HCT116 (cell line): ENCODE results near the gene VASN. TPM values are rescaled to one million over a fixed set of nuclear protein-coding genes. Genes with fewer than 3 reads are reported as not detected.

ENCODE experiments used
- ATAC-seq: fragments of 200-7000 bp; cut with Tn5 transposase; 2 replicates; pipeline ENCODE4 v1.9.1; 2020; ENCODE audit warnings: mild to moderate bottlenecking, moderate library complexity
- BruUV-seq: library from RNA; stranded (reverse); fragments of 400-500 nt; replicated peaks from 2 replicates; lab custom pipeline; 2021; lab: Mats Ljungman, UMichigan
- CTCF ChIA-PET: fragments of 300-600 bp; sonication (Branson Sonifier 250); formaldehyde crosslinking; loops from one replicate; lab custom pipeline; 2021; ENCODE audit warnings: antibody characterized with exemption; lab: Charles Lee
- POLR2A ChIA-PET: fragments of 300-600, 350-600 bp; sonication (Branson Sonifier 250); formaldehyde crosslinking; loops from one replicate; lab custom pipeline; 2021; ENCODE audit warnings: antibody characterized with exemption; lab: Charles Lee
- RAD21 ChIA-PET, 2 experiments: fragments of 300-600 bp; sonication (Branson Sonifier 250); formaldehyde crosslinking; loops; one replicate each; lab custom pipeline; 2023; ENCODE audit warnings: low total read pairs in 2 of 2; ENCODE audit not compliant: uncharacterized antibody in 2 of 2, unreplicated experiment in 2 of 2, low non-redundant PET in 1 of 2; lab: Charles Lee
- DNase-seq: peaks from one replicate; pipeline ENCODE4 v3.0.0-alpha.2; 2010; ENCODE audit warnings: low read depth, low spot score
- H2AFZ ChIP-seq: fragments of 200-600 bp; shearing (Covaris generic), sonication (generic); 2 replicates; pipeline ENCODE4 v1.6.1; 2017; ENCODE audit warnings: low read depth, mixed run types, mixed read lengths, antibody characterized with exemption, low read length; ENCODE audit not compliant: poor library complexity, severe bottlenecking
- H3K27ac ChIP-seq: 2 replicates; pipeline ENCODE4 v1.5.1; 2012; ENCODE audit warnings: low read depth, low read length
- H3K27me3 ChIP-seq: fragments of 200-600 bp; sonication (generic); 2 replicates; pipeline ENCODE4 v1.6.1; 2016; ENCODE audit warnings: mixed run types, low read length, mixed read lengths; ENCODE audit not compliant: insufficient read depth
- H3K36me3 ChIP-seq, 2 experiments: fragments of 200-500 bp in 1 of 2; fragments of 200-600 bp in 1 of 2; sonication (Bioruptor generic) in 1 of 2; sonication (generic) in 1 of 2; 2 replicates each; pipeline versions ENCODE4 v1.5.1 to v1.6.1; 2014 to 2016; ENCODE audit warnings: low read length in 2 of 2, inconsistent platforms in 1 of 2, mixed read lengths in 1 of 2, mixed run types in 1 of 2; ENCODE audit not compliant: insufficient read depth in 2 of 2, control insufficient read depth in 1 of 2
- H3K4me1 ChIP-seq, 2 experiments: fragments of 200-600 bp in 1 of 2; sonication (generic) in 1 of 2; 2 replicates each; pipeline versions ENCODE4 v1.5.1 to v1.6.1; 2012 to 2017; ENCODE audit warnings: low read length in 2 of 2, inconsistent platforms in 1 of 2, mild to moderate bottlenecking in 1 of 2, mixed read lengths in 1 of 2, mixed run types in 1 of 2, moderate library complexity in 1 of 2; ENCODE audit not compliant: insufficient read depth in 2 of 2, control insufficient read depth in 1 of 2
- H3K4me2 ChIP-seq: fragments of 200-600 bp; sonication (generic); 2 replicates; pipeline ENCODE4 v1.6.1; 2017; ENCODE audit warnings: mixed run types, low read length, mixed read lengths
- H3K4me3 ChIP-seq, 2 experiments: fragments of 200-600 bp in 1 of 2; sonication (generic) in 1 of 2; replicated peaks in 1 of 2; 2 replicates each; pipeline ENCODE4 v1.5.1; 2011 to 2016; ENCODE audit warnings: low read length in 2 of 2, control low read depth in 1 of 2, low read depth in 1 of 2, mild to moderate bottlenecking in 1 of 2, mixed read lengths in 1 of 2, mixed run types in 1 of 2
- H3K79me2 ChIP-seq: fragments of 200-600 bp; sonication (generic); 2 replicates; pipeline ENCODE4 v1.6.1; 2017; ENCODE audit warnings: mild to moderate bottlenecking, mixed run types, low read length, moderate library complexity, mixed read lengths; ENCODE audit not compliant: insufficient read depth
- H3K9ac ChIP-seq: fragments of 200-600 bp; sonication (generic); 2 replicates; pipeline ENCODE4 v1.6.1; 2016; ENCODE audit warnings: low read length, mixed read lengths
- H3K9me2 ChIP-seq: fragments of 200-600 bp; sonication (generic), shearing (Covaris generic); 2 replicates; pipeline ENCODE4 v1.6.1; 2017; ENCODE audit warnings: mixed run types, mild to moderate bottlenecking, moderate library complexity; ENCODE audit not compliant: insufficient read depth
- H3K9me3 ChIP-seq, 2 experiments: fragments of 200-500 bp in 1 of 2; fragments of 200-600 bp in 1 of 2; sonication (Bioruptor generic) in 1 of 2; sonication (generic) in 1 of 2; 2 replicates each; pipeline ENCODE4 v1.6.1; 2014 to 2017; ENCODE audit warnings: low read length in 2 of 2, mixed read lengths in 2 of 2, inconsistent platforms in 1 of 2, low read depth in 1 of 2, mild to moderate bottlenecking in 1 of 2, mixed run types in 1 of 2, moderate library complexity in 1 of 2; ENCODE audit not compliant: control insufficient read depth in 1 of 2, insufficient read depth in 1 of 2
- H4K20me1 ChIP-seq: fragments of 200-600 bp; sonication (generic), shearing (Covaris generic); 2 replicates; pipeline ENCODE4 v1.6.1; 2017; ENCODE audit warnings: mixed run types, mild to moderate bottlenecking, moderate library complexity; ENCODE audit not compliant: insufficient read depth
- CBX3 ChIP-seq: IDR thresholded peaks from 2 replicates; pipeline ENCODE4 v1.6.1; 2012; ENCODE audit warnings: low read depth
- CEBPB ChIP-seq: IDR thresholded peaks from 2 replicates; pipeline ENCODE4 v1.6.1; 2012; ENCODE audit warnings: low read depth
- EGR1 ChIP-seq: IDR thresholded peaks from 2 replicates; pipeline ENCODE4 v1.6.1; 2012; ENCODE audit warnings: low read depth
- EZH2 ChIP-seq: fragments of 200-600 bp; sonication (generic); IDR thresholded peaks from 2 replicates; pipeline ENCODE4 v1.6.1; 2017; ENCODE audit warnings: antibody characterized with exemption, mixed run types
- EZH2phosphoT487 ChIP-seq: fragments of 200-600 bp; IDR thresholded peaks from 2 replicates; pipeline ENCODE4 v1.6.1; 2018; ENCODE audit warnings: antibody characterized with exemption, borderline replicate concordance
- POLR2AphosphoS5 ChIP-seq: IDR thresholded peaks from 2 replicates; pipeline ENCODE4 v1.6.1; 2011; ENCODE audit warnings: mild to moderate bottlenecking, low read depth, low read length, moderate library complexity
- TCF7L2 ChIP-seq: IDR thresholded peaks from 2 replicates; pipeline ENCODE4 v1.7.0; 2011; ENCODE audit warnings: borderline replicate concordance, inconsistent platforms; ENCODE audit not compliant: insufficient read depth, insufficient read length; ENCODE audit errors: extremely low read depth
- ZNF274 ChIP-seq: fragments of 200-500 bp; sonication (Bioruptor generic); IDR thresholded peaks from 2 replicates; pipeline ENCODE4 v1.6.1; 2014; ENCODE audit warnings: mild to moderate bottlenecking, low read depth, low read length, inconsistent platforms
- intact Hi-C: fragments of 100-400 bp; cut with micrococcal nuclease; formaldehyde crosslinking; loops from 2 replicates; pipeline ENCODE4 v1.10.0; 2022
- total RNA-seq: library from RNA; stranded (reverse); gene quantifications from one replicate; pipeline ENCODE4 v1.2.1, GENCODE V29; 2021; ENCODE audit not compliant: unreplicated experiment

VASN gene
- total RNA-seq, 1 experiment from 2014 or later, result 6.3 TPM

DNA sequence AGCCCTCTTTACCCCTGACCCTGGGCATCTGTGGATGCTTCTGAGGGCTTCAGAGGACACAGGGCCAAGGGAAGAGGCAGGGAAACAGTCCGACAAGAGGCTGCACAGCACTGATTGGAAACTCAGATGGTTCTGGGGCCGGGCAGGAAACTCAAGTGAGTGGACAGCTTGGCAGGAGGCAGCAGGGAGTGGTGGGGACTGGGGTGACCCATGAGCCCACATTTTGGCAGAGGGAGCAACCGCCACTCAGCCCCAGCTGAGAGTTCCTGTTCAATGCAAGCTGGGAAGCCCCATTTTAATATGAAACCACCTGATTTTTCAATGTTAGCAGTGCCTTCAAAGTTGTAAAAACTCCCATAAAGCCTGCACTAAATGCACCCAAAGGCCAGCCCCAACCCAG lies 1.5 kb upstream of the VASN start (continued):
- TF ChIP-seq EZH2 (no peak), CEBPB (no peak), EGR1 (no peak), CBX3 (no peak), EZH2phosphoT487 (no peak)

DNA sequence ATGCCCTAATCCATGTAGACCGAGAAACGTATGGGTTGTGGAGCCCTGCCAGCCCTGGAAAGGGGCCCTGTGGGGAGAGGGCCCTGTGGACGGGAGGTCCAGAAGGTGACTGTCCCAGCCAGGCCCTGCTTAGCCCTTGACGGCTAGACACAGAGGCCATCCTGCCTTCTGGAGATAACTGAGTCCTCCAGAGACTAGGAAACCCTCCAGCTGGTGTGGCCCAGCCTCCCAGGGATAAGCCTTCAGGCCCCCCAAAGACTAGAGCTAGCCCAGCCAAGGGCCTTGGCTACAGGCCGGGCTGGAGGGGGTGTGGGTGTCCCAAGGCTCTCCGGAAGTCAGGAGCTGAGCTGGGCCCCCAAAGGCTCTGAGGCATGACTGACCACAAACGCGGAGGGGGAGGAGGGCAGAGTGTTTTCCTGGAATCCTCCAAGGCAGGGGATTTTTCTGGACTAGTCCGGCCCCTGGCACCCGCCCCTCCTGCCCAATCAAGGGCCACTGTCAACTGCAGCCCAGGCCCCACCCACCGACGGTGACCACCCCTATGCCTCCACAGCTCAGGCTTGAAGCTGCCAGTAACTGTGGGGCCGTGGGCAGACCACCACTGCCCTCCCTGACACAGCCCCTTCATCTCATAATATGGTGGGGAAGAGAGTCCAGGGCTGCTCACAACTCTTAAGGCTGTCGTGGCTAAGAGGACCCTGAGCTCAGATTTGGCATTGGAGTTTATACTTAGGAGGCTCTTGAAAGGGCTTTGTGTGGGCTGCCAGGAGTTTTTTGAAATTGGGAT lies 885 bp upstream of the VASN start:
- BruUV-seq, result no TSS peak
- ATAC-seq (no peak), DNase-seq (no peak)
- Histone ChIP-seq H2AFZ (no peak overlapping the region), H3K9me3 (no peaks in the 10 kb centered on the region), H3K4me1 (peaks cover 42 to 76% of the 10 kb centered on the region in 2 experiments), H3K4me2 (peak overlapping the region; percentile 99), H3K9me2 (no peaks in the 10 kb centered on the region), H3K36me3 (no peaks in the 10 kb centered on the region), H3K27me3 (no peaks in the 10 kb centered on the region), H4K20me1 (no peaks in the 10 kb centered on the region), H3K79me2 (peaks cover 14% of the 10 kb centered on the region; the same call in 1 of the 2 replicates), H3K9ac (peak overlapping the region; percentile 70; the same call in 1 of the 2 replicates), H3K27ac (no peak overlapping the region), H3K4me3 (no peak overlapping the region)
- ChIA-PET POLR2A (no interaction called here), RAD21 (no interaction called here), CTCF (interaction anchor here (0.7 kb wide), 1 partner anchor 32 kb away, joined by 3 read pairs; no protein-coding TSS in a partner anchor)
- intact Hi-C loops, result no loop called here
- TF ChIP-seq TCF7L2, result no peak
- no peak for TF ChIP-seq ZNF274
- no peak for TF ChIP-seq EZH2
- TF ChIP-seq EGR1, result no peak
- TF ChIP-seq POLR2AphosphoS5, result no peak
- TF ChIP-seq CBX3, result no peak
